HepG2 (cell line): Measurements from ENCODE around the gene HMBS. TPM values are rescaled to one million over a fixed set of nuclear protein-coding genes. Genes with fewer than 3 reads are reported as not detected.

Experiments used
- ARID2 ChIP-seq: sonication (generic); formaldehyde crosslinking; IDR thresholded peaks from 2 replicates; pipeline ENCODE4 v1.8.1; 2022; ENCODE audit warnings: mild to moderate bottlenecking, missing genetic modification reagents, borderline replicate concordance
- GTF2F1 ChIP-seq: fragments of 150-350 bp; IDR thresholded peaks from 2 replicates; pipeline ENCODE4 v1.6.1; 2014; ENCODE audit warnings: low read length
- HCFC1 ChIP-seq: fragments of 150-350 bp; IDR thresholded peaks from 2 replicates; pipeline ENCODE4 v1.6.1; 2014; ENCODE audit warnings: low read depth, low read length
- KLF11 ChIP-seq: IDR thresholded peaks from 2 replicates; pipeline ENCODE4 v1.6.1; 2016; ENCODE audit warnings: missing compliant biosample characterization
- MAFG ChIP-seq: sonication (generic); formaldehyde crosslinking; IDR thresholded peaks from 2 replicates; pipeline ENCODE4 v1.5.1; 2020; ENCODE audit warnings: mild to moderate bottlenecking, missing genetic modification reagents
- NFE2L2 ChIP-seq: fragments of 150-350 bp; IDR thresholded peaks from 2 replicates; pipeline ENCODE4 v1.6.1; 2014; ENCODE audit warnings: low read length
- NFIB ChIP-seq: sonication (generic); formaldehyde crosslinking; IDR thresholded peaks from 2 replicates; pipeline ENCODE4 v1.9.0; 2021; ENCODE audit warnings: missing genetic modification reagents, mild to moderate bottlenecking, borderline replicate concordance
- NR2C2 ChIP-seq: sonication (generic); formaldehyde crosslinking; IDR thresholded peaks from 2 replicates; pipeline ENCODE4 v1.4.0; 2020; ENCODE audit warnings: missing genetic modification reagents, mild to moderate bottlenecking, moderate library complexity, borderline replicate concordance
- RFX3 ChIP-seq: IDR thresholded peaks from 2 replicates; pipeline ENCODE4 v1.6.1; 2016; ENCODE audit warnings: missing biosample characterization, missing genetic modification reagents
- SMAD9 ChIP-seq: sonication (generic); formaldehyde crosslinking; IDR thresholded peaks from 2 replicates; pipeline ENCODE4 v1.5.1; 2020; ENCODE audit warnings: mild to moderate bottlenecking, missing genetic modification reagents
- TCF7L2 ChIP-seq: IDR thresholded peaks from 2 replicates; pipeline ENCODE4 v1.6.1; 2011; ENCODE audit warnings: mild to moderate bottlenecking, low read depth, low read length, moderate library complexity
- ZNF331 ChIP-seq: sonication (generic); formaldehyde crosslinking; IDR thresholded peaks from 2 replicates; pipeline ENCODE4 v1.4.0; 2020; ENCODE audit warnings: missing genetic modification reagents
- ZNF556 ChIP-seq: sonication (generic); formaldehyde crosslinking; IDR thresholded peaks from 2 replicates; pipeline ENCODE4 v1.4.0; 2020; ENCODE audit warnings: mild to moderate bottlenecking, missing genetic modification reagents, borderline replicate concordance
- polyA plus RNA-seq, 8 experiments: library from polyadenylated mRNA; depleted of rRNA in 3 of 8; stranded (reverse) in 7 of 8; unstranded in 1 of 8; fragments of >200 nt; fragmentation: Illumina TruSeq in 4 of 8; extraction: Trizol in 4 of 8; gene quantifications; 2 replicates each; pipeline versions ENCODE4 v1.2.1 to v1.2.3, GENCODE V29; 2011 to 2016; ENCODE audit warnings: low read depth in 4 of 8, missing spikeins in 1 of 8, mixed read lengths in 1 of 8; ENCODE audit not compliant: insufficient read depth in 1 of 8
- total RNA-seq, 5 experiments: library from RNA; depleted of rRNA; stranded (reverse); fragments of >200 nt; fragmentation: Illumina TruSeq; extraction: Trizol; gene quantifications; 2 replicates each; pipeline ENCODE4 v1.2.3, GENCODE V29; 2016; ENCODE audit warnings: low read depth in 1 of 5
- TF ChIP-seq, protein P1 (sequence below): sonication (generic); formaldehyde crosslinking; IDR thresholded peaks from 2 replicates; pipeline ENCODE4 v1.5.1; 2020; ENCODE audit warnings: mild to moderate bottlenecking, missing genetic modification reagents, borderline replicate concordance
- TF ChIP-seq, protein P2 (sequence below): sonication (generic); formaldehyde crosslinking; IDR thresholded peaks from 2 replicates; pipeline ENCODE4 v1.4.0; 2020; ENCODE audit warnings: missing genetic modification reagents; ENCODE audit errors: not compliant biosample characterization
- TF ChIP-seq, protein P3 (sequence below): IDR thresholded peaks from 2 replicates; pipeline ENCODE4 v1.6.1; 2012; ENCODE audit warnings: low read depth, low read length, improper control_type of control experiment
- TF ChIP-seq, protein P4 (sequence below): sonication (generic); formaldehyde crosslinking; IDR thresholded peaks from 2 replicates; pipeline ENCODE4 v1.4.0; 2020; ENCODE audit warnings: missing genetic modification reagents
- TF ChIP-seq, protein P5 (sequence below), 2 experiments: sonication (generic) in 1 of 2; formaldehyde crosslinking in 1 of 2; IDR thresholded peaks; 2 replicates each; pipeline versions ENCODE4 v1.5.1 to v1.6.1; 2011 to 2020; ENCODE audit warnings: borderline replicate concordance in 1 of 2, low read depth in 1 of 2, low read length in 1 of 2, mild to moderate bottlenecking in 1 of 2, missing genetic modification reagents in 1 of 2, moderate library complexity in 1 of 2
- TF ChIP-seq, protein P6 (sequence below): sonication (generic); formaldehyde crosslinking; IDR thresholded peaks from 2 replicates; pipeline ENCODE4 v1.4.0; 2020; ENCODE audit warnings: mild to moderate bottlenecking, missing genetic modification reagents

HMBS gene
- total and polyA plus RNA-seq, 2 of the 13 experiments (the other 11 are each of a cell fraction or from before 2014, with no cell fraction given): 9.4 to 46.9 TPM

DNA sequence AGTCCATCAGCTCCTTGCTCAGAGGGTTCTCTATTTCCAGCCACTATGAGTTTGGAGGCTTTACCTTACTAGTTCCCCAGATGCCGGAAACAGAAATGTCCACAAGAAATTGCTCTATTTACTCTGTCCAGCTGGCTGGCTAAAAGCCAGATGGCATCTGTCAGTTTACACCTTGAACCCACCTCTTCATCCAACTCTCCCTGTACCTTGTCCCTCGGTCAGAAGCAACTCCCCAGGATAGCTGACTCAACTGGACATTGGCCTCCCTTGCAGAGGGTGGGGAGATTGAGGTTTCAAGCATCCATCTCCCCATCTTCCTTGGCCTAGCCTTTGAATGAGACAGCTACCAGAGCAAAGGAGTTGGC is 24.2 kb downstream of the HMBS start (continued):
- TF ChIP-seq, protein P1, sequence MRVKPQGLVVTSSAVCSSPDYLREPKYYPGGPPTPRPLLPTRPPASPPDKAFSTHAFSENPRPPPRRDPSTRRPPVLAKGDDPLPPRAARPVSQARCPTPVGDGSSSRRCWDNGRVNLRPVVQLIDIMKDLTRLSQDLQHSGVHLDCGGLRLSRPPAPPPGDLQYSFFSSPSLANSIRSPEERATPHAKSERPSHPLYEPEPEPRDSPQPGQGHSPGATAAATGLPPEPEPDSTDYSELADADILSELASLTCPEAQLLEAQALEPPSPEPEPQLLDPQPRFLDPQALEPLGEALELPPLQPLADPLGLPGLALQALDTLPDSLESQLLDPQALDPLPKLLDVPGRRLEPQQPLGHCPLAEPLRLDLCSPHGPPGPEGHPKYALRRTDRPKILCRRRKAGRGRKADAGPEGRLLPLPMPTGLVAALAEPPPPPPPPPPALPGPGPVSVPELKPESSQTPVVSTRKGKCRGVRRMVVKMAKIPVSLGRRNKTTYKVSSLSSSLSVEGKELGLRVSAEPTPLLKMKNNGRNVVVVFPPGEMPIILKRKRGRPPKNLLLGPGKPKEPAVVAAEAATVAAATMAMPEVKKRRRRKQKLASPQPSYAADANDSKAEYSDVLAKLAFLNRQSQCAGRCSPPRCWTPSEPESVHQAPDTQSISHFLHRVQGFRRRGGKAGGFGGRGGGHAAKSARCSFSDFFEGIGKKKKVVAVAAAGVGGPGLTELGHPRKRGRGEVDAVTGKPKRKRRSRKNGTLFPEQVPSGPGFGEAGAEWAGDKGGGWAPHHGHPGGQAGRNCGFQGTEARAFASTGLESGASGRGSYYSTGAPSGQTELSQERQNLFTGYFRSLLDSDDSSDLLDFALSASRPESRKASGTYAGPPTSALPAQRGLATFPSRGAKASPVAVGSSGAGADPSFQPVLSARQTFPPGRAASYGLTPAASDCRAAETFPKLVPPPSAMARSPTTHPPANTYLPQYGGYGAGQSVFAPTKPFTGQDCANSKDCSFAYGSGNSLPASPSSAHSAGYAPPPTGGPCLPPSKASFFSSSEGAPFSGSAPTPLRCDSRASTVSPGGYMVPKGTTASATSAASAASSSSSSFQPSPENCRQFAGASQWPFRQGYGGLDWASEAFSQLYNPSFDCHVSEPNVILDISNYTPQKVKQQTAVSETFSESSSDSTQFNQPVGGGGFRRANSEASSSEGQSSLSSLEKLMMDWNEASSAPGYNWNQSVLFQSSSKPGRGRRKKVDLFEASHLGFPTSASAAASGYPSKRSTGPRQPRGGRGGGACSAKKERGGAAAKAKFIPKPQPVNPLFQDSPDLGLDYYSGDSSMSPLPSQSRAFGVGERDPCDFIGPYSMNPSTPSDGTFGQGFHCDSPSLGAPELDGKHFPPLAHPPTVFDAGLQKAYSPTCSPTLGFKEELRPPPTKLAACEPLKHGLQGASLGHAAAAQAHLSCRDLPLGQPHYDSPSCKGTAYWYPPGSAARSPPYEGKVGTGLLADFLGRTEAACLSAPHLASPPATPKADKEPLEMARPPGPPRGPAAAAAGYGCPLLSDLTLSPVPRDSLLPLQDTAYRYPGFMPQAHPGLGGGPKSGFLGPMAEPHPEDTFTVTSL (CRISPR knock-in tag): peak; percentile 55; the same call in 1 of the 2 replicates
- TF ChIP-seq NR2C2 (CRISPR knock-in tag) (peak; percentile 31; the same call in 1 of the 2 replicates), NFE2L2 (no peak), ZNF556 (CRISPR knock-in tag) (no peak; the same call in 1 of the 2 replicates), ARID2 (CRISPR knock-in tag) (no peak), GTF2F1 (no peak), NFIB (CRISPR knock-in tag) (no peak), MAFG (CRISPR knock-in tag) (no peak), ZNF331 (CRISPR knock-in tag) (0 out of 2 replicates have a peak, but pooled peaks have one; percentile 8), TCF7L2 (no peak), KLF11 (no peak), HCFC1 (no peak), SMAD9 (CRISPR knock-in tag) (no peak), RFX3 (CRISPR knock-in tag) (no peak)
- TF ChIP-seq, protein P2, sequence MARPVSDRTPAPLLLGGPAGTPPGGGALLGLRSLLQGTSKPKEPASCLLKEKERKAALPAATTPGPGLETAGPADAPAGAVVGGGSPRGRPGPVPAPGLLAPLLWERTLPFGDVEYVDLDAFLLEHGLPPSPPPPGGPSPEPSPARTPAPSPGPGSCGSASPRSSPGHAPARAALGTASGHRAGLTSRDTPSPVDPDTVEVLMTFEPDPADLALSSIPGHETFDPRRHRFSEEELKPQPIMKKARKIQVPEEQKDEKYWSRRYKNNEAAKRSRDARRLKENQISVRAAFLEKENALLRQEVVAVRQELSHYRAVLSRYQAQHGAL (CRISPR knock-in tag): no peak
- TF ChIP-seq, protein P3, sequence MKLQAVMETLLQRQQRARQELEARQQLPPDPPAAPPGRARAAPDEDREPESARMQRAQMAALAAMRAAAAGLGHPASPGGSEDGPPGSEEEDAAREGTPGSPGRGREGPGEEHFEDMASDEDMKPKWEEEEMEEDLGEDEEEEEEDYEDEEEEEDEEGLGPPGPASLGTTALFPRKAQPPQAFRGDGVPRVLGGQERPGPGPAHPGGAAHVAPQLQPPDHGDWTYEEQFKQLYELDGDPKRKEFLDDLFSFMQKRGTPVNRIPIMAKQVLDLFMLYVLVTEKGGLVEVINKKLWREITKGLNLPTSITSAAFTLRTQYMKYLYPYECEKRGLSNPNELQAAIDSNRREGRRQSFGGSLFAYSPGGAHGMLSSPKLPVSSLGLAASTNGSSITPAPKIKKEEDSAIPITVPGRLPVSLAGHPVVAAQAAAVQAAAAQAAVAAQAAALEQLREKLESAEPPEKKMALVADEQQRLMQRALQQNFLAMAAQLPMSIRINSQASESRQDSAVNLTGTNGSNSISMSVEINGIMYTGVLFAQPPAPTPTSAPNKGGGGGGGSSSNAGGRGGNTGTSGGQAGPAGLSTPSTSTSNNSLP: no peak
- TF ChIP-seq, protein P4, sequence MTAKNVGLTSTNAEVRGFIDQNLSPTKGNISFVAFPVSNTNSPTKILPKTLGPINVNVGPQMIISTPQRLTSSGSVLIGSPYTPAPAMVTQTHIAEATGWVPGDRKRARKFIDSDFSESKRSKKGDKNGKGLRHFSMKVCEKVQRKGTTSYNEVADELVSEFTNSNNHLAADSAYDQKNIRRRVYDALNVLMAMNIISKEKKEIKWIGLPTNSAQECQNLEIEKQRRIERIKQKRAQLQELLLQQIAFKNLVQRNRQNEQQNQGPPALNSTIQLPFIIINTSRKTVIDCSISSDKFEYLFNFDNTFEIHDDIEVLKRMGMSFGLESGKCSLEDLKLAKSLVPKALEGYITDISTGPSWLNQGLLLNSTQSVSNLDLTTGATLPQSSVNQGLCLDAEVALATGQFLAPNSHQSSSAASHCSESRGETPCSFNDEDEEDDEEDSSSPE (CRISPR knock-in tag): no peak
- TF ChIP-seq, protein P5, sequence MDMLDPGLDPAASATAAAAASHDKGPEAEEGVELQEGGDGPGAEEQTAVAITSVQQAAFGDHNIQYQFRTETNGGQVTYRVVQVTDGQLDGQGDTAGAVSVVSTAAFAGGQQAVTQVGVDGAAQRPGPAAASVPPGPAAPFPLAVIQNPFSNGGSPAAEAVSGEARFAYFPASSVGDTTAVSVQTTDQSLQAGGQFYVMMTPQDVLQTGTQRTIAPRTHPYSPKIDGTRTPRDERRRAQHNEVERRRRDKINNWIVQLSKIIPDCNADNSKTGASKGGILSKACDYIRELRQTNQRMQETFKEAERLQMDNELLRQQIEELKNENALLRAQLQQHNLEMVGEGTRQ (IDR thresholded peaks at IDR 0.05; ENCODE audit: low read depth, low read length): no peak
- TF ChIP-seq, protein P5 (CRISPR knock-in tag; IDR thresholded peaks at IDR 0.05; ENCODE audit: borderline replicate concordance): no peak
- TF ChIP-seq, protein P6, sequence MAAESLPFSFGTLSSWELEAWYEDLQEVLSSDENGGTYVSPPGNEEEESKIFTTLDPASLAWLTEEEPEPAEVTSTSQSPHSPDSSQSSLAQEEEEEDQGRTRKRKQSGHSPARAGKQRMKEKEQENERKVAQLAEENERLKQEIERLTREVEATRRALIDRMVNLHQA: no peak
